GM18517 (cell line): ENCODE data around the gene PAX5.

Experiments used
- ATAC-seq: cut with Tn5 transposase; IDR thresholded peaks from one replicate; pipeline ENCODE4 v1.9.1; 2021; ENCODE audit warnings: mild to moderate bottlenecking, moderate library complexity; ENCODE audit not compliant: unreplicated experiment

The PAX5 gene

GRCh38 chr9:36788534-36788933 lies 245.5 kb downstream of the PAX5 start:
- ATAC-seq = no peak

GRCh38 chr9:36787709-36788108 lies 246.4 kb downstream of the PAX5 start:
- no peak for ATAC-seq
